Measurements from ENCODE around the gene SYNE4. TPM values are rescaled to one million over a fixed set of nuclear protein-coding genes. Genes with fewer than 3 reads are reported as not detected.

Gene SYNE4
- total and polyA plus RNA-seq, 2 of the 4 experiments (the other 2 are of a cell fraction), result 0.27 TPM; not detected in 1

DNA sequence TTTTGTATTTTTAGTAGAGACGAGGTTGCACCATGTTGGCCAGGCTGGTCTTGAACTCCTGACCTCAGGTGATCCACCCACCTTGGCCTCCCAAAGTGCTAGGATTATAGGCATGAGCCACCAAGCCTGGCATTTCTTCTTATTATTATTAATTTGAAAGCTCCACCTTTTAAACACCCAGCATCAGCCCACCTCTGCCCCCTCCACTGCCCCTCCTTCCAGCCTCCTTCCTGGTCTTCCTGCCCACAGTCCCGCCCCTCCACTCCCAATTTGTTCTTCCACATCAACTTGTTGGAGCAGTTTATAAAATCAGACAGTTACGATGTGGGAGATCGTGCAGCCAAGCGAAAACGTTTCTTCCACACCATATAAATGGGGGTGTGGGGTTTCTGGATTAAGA, 31.9 kb upstream of the SYNE4 start:
- Histone ChIP-seq H4K5ac (ENCODE audit: low read depth, low read length) (peak overlapping the region; percentile 28; the same call in 1 of the 2 replicates), H2BK20ac (ENCODE audit: low read depth, low read length) (peak overlapping the region; percentile 42; the same call in 1 of the 2 replicates), H3K9me3 (ENCODE audit: control insufficient read depth, insufficient read depth, low read length) (no peaks in the 10 kb centered on the region), H2BK15ac (ENCODE audit: low read depth, low read length) (peak overlapping the region; percentile 41; the same call in 2 of the 3 replicates), H3K4me3 (ENCODE audit: insufficient read depth, low read depth, low read length) (no peak overlapping the region), H3K4ac (ENCODE audit: low read depth, low read length) (peak overlapping the region; percentile 93; the same call in 1 of the 2 replicates), H2BK120ac (ENCODE audit: low read depth, low read length) (no peak overlapping the region), H3K79me1 (ENCODE audit: low read depth in 1 of 2, low read length in 2 of 2) (peaks cover 0 to 21% of the 10 kb centered on the region in 2 experiments; a peak in 2 of 4 replicates), H4K20me1 (ENCODE audit: insufficient read depth, low read length) (no peaks in the 10 kb centered on the region), H3K36me3 (ENCODE audit: control insufficient read depth, insufficient read depth, low read length) (peaks cover 6% of the 10 kb centered on the region), H3K27me3 (ENCODE audit: control insufficient read depth, insufficient read depth, low read length) (no peaks in the 10 kb centered on the region), H2AK5ac (ENCODE audit: low read depth, low read length) (no peak overlapping the region; the same call in 1 of the 2 replicates), H3K56ac (ENCODE audit: extremely low read depth, insufficient read depth, low read length) (no peak overlapping the region), H3K27ac (ENCODE audit: insufficient read depth, low read length) (no peak overlapping the region), H4K8ac (ENCODE audit: low read depth in 2 of 2, low read length in 2 of 2) (no peak overlapping the region), H2BK5ac (ENCODE audit: low read depth, low read length, poor library complexity, severe bottlenecking) (no peak overlapping the region), H4K91ac (ENCODE audit: insufficient read depth, low read depth, low read length) (peak overlapping the region; percentile 49; the same call in 1 of the 2 replicates), H2AK9ac (replicated peaks; ENCODE audit: low read depth, low read length, poor library complexity) (no peak overlapping the region), H3K4me1 (ENCODE audit: control insufficient read depth, insufficient read depth, low read length) (peaks cover 9% of the 10 kb centered on the region), H3K18ac (ENCODE audit: low read depth, low read length) (no peak overlapping the region), H3K9ac (ENCODE audit: low read depth, low read length) (no peak overlapping the region), H3K23ac (ENCODE audit: low read depth, low read length) (no peak overlapping the region), H3K14ac (replicated peaks; ENCODE audit: low read depth, low read length) (no peak overlapping the region), H3K9me1 (ENCODE audit: insufficient read depth, low read length) (no peaks in the 10 kb centered on the region; the same call in 1 of the 2 replicates), H3K4me2 (ENCODE audit: low read depth, low read length) (no peak overlapping the region), H2AFZ (replicated peaks; ENCODE audit: low read length, poor library complexity) (no peak overlapping the region)
- no CpG with 5 or more reads among the region's 6 CpGs for WGBS, 2 experiments (ENCODE audit: extremely low coverage in 2 of 2, insufficient read length in 1 of 2)
- DNase-seq (no peak), ATAC-seq (ENCODE audit: low read depth) (no peak)
- CTCF ChIA-PET, result no interaction called here
- no TSS peak for BruUV-seq (replicated peaks)
- POLR2A ChIA-PET (ENCODE audit: unreplicated experiment), result no interaction called here
- no peak for TF ChIP-seq MXI1 (IDR thresholded peaks at IDR 0.05; ENCODE audit: borderline replicate concordance, low read depth, low read length)
- TF ChIP-seq, protein P1, sequence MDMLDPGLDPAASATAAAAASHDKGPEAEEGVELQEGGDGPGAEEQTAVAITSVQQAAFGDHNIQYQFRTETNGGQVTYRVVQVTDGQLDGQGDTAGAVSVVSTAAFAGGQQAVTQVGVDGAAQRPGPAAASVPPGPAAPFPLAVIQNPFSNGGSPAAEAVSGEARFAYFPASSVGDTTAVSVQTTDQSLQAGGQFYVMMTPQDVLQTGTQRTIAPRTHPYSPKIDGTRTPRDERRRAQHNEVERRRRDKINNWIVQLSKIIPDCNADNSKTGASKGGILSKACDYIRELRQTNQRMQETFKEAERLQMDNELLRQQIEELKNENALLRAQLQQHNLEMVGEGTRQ (IDR thresholded peaks at IDR 0.05; ENCODE audit: low read depth, low read length), result no peak
- no peak for TF ChIP-seq MAZ (IDR thresholded peaks at IDR 0.05; ENCODE audit: borderline replicate concordance, low read depth, low read length)
- TF ChIP-seq RFX5 (IDR thresholded peaks at IDR 0.05; ENCODE audit: low read depth, low read length), result no peak
- TF ChIP-seq POLR2A (IDR thresholded peaks at IDR 0.05; ENCODE audit: low read depth, low read length), result no peak
- TF ChIP-seq, protein P2, sequence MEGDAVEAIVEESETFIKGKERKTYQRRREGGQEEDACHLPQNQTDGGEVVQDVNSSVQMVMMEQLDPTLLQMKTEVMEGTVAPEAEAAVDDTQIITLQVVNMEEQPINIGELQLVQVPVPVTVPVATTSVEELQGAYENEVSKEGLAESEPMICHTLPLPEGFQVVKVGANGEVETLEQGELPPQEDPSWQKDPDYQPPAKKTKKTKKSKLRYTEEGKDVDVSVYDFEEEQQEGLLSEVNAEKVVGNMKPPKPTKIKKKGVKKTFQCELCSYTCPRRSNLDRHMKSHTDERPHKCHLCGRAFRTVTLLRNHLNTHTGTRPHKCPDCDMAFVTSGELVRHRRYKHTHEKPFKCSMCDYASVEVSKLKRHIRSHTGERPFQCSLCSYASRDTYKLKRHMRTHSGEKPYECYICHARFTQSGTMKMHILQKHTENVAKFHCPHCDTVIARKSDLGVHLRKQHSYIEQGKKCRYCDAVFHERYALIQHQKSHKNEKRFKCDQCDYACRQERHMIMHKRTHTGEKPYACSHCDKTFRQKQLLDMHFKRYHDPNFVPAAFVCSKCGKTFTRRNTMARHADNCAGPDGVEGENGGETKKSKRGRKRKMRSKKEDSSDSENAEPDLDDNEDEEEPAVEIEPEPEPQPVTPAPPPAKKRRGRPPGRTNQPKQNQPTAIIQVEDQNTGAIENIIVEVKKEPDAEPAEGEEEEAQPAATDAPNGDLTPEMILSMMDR (conservative IDR thresholded peaks at IDR 0.05; ENCODE audit: low read depth, low read length), result no peak
- no peak for TF ChIP-seq RAD21 (IDR thresholded peaks at IDR 0.05; ENCODE audit: low read length)
- no peak for TF ChIP-seq FOS (IDR thresholded peaks at IDR 0.05; ENCODE audit: low read depth, low read length)
- no peak for TF ChIP-seq CHD1 (IDR thresholded peaks at IDR 0.05; ENCODE audit: low read depth, low read length)
- TF ChIP-seq, protein P3, sequence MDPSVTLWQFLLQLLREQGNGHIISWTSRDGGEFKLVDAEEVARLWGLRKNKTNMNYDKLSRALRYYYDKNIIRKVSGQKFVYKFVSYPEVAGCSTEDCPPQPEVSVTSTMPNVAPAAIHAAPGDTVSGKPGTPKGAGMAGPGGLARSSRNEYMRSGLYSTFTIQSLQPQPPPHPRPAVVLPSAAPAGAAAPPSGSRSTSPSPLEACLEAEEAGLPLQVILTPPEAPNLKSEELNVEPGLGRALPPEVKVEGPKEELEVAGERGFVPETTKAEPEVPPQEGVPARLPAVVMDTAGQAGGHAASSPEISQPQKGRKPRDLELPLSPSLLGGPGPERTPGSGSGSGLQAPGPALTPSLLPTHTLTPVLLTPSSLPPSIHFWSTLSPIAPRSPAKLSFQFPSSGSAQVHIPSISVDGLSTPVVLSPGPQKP (IDR thresholded peaks at IDR 0.05; ENCODE audit: borderline replicate concordance, low read depth, low read length), result no peak
- TF ChIP-seq MAFK (IDR thresholded peaks at IDR 0.05; ENCODE audit: low read depth, low read length), result no peak
- TF ChIP-seq RCOR1 (IDR thresholded peaks at IDR 0.05; ENCODE audit: insufficient replicate concordance, low read length), result no peak
- no peak for TF ChIP-seq BHLHE40 (IDR thresholded peaks at IDR 0.05; ENCODE audit: low read depth, low read length)
- TF ChIP-seq CEBPB (IDR thresholded peaks at IDR 0.05; ENCODE audit: low read depth, low read length), result no peak
- no peak for TF ChIP-seq NFE2L2 (IDR thresholded peaks at IDR 0.05; ENCODE audit: low read depth, low read length)
- no peak for TF ChIP-seq SMC3 (IDR thresholded peaks at IDR 0.05; ENCODE audit: low read depth, low read length)
- in situ Hi-C loops (cut with MboI; ENCODE audit: low sequenced_read_pairs), result no loop called here
- dilution Hi-C loops (cut with HindIII; ENCODE audit: low sequenced_read_pairs, unreplicated experiment), result no loop called here
- intact Hi-C loops (cut with micrococcal nuclease), result no loop called here
